Measurements from ENCODE around the gene PRPS1L1.

- TF ChIP-seq POLR2A (IDR thresholded peaks at IDR 0.05; ENCODE audit: low read depth) = no peak
- TF ChIP-seq, protein P1, sequence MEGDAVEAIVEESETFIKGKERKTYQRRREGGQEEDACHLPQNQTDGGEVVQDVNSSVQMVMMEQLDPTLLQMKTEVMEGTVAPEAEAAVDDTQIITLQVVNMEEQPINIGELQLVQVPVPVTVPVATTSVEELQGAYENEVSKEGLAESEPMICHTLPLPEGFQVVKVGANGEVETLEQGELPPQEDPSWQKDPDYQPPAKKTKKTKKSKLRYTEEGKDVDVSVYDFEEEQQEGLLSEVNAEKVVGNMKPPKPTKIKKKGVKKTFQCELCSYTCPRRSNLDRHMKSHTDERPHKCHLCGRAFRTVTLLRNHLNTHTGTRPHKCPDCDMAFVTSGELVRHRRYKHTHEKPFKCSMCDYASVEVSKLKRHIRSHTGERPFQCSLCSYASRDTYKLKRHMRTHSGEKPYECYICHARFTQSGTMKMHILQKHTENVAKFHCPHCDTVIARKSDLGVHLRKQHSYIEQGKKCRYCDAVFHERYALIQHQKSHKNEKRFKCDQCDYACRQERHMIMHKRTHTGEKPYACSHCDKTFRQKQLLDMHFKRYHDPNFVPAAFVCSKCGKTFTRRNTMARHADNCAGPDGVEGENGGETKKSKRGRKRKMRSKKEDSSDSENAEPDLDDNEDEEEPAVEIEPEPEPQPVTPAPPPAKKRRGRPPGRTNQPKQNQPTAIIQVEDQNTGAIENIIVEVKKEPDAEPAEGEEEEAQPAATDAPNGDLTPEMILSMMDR (IDR thresholded peaks at IDR 0.05) = no peak
Measured at GRCh38 chr7:18068745-18069144, 41.1 kb upstream of the PRPS1L1 start.

All from esophagus muscularis mucosa (tissue), 3 donors.